Measurements from ENCODE around the gene FUT3. TPM values are rescaled to one million over a fixed set of nuclear protein-coding genes. Genes with fewer than 3 reads are reported as not detected.

Gene FUT3
- total and polyA plus RNA-seq, 2 of the 4 experiments (the other 2 are of a cell fraction), result not detected

- no peak overlapping the region for H3K27ac ChIP-seq (ENCODE audit: insufficient read depth, low read length)
- no peak overlapping the region for H3K4me2 ChIP-seq (ENCODE audit: low read depth, low read length)
- intact Hi-C loops (cut with micrococcal nuclease) (no loop called here), in situ Hi-C loops (cut with MboI; ENCODE audit: low sequenced_read_pairs) (no loop called here), dilution Hi-C loops (cut with HindIII; ENCODE audit: low sequenced_read_pairs, unreplicated experiment) (no loop called here)
- no peak overlapping the region for H2BK15ac ChIP-seq (ENCODE audit: low read depth, low read length)
- H3K14ac ChIP-seq (replicated peaks; ENCODE audit: low read depth, low read length), result no peak overlapping the region
- no peak overlapping the region for H2BK20ac ChIP-seq (ENCODE audit: low read depth, low read length)
- H2AK9ac ChIP-seq (replicated peaks; ENCODE audit: low read depth, low read length, poor library complexity), result no peak overlapping the region
- no peak overlapping the region for H2AK5ac ChIP-seq (ENCODE audit: low read depth, low read length)
- no peaks in the 10 kb centered on the region for H3K36me3 ChIP-seq (ENCODE audit: control insufficient read depth, insufficient read depth, low read length)
- ChIA-PET POLR2A (ENCODE audit: unreplicated experiment) (no interaction called here), CTCF (no interaction called here)
- no peak overlapping the region for H3K4me3 ChIP-seq (ENCODE audit: insufficient read depth, low read depth, low read length)
- no peak overlapping the region for H4K5ac ChIP-seq (ENCODE audit: low read depth, low read length)
- no peak overlapping the region for H3K18ac ChIP-seq (ENCODE audit: low read depth, low read length)
- H2BK120ac ChIP-seq (ENCODE audit: low read depth, low read length), result no peak overlapping the region
- H3K79me1 ChIP-seq (ENCODE audit: low read depth in 1 of 2, low read length in 2 of 2), result no peaks in the 10 kb centered on the region
- WGBS, 2 experiments (ENCODE audit: extremely low coverage in 2 of 2, insufficient read length in 1 of 2), result 67% methylated on average over 12 of the region's 24 CpGs; no CpG with 5 or more reads in 1 of the 2 experiments
- BruUV-seq (replicated peaks), result no TSS peak
- no peak overlapping the region for H4K91ac ChIP-seq (ENCODE audit: insufficient read depth, low read depth, low read length)
- H2BK5ac ChIP-seq (ENCODE audit: low read depth, low read length, poor library complexity, severe bottlenecking), result no peak overlapping the region
- H4K20me1 ChIP-seq (ENCODE audit: insufficient read depth, low read length), result no peaks in the 10 kb centered on the region; the same call in 1 of the 2 replicates
- H3K23ac ChIP-seq (ENCODE audit: low read depth, low read length), result no peak overlapping the region
- no peak overlapping the region for H3K9ac ChIP-seq (ENCODE audit: low read depth, low read length)
- no peak for TF ChIP-seq BHLHE40 (IDR thresholded peaks at IDR 0.05; ENCODE audit: low read depth, low read length)
- no peak for TF ChIP-seq CTCF (conservative IDR thresholded peaks at IDR 0.05; ENCODE audit: low read depth, low read length)
- no peak for TF ChIP-seq ELK1 (IDR thresholded peaks at IDR 0.05; ENCODE audit: borderline replicate concordance, low read depth, low read length)
- TF ChIP-seq RCOR1 (IDR thresholded peaks at IDR 0.05; ENCODE audit: insufficient replicate concordance, low read length), result no peak
- no peak for TF ChIP-seq USF2 (IDR thresholded peaks at IDR 0.05; ENCODE audit: low read depth, low read length)
- TF ChIP-seq SMC3 (IDR thresholded peaks at IDR 0.05; ENCODE audit: low read depth, low read length), result no peak
- TF ChIP-seq POLR2A (IDR thresholded peaks at IDR 0.05; ENCODE audit: low read depth, low read length), result no peak
- no peak for TF ChIP-seq MXI1 (IDR thresholded peaks at IDR 0.05; ENCODE audit: borderline replicate concordance, low read depth, low read length)
- TF ChIP-seq RAD21 (IDR thresholded peaks at IDR 0.05; ENCODE audit: low read length), result no peak
- H3K9me3 ChIP-seq (ENCODE audit: control insufficient read depth, insufficient read depth, low read length), result no peaks in the 10 kb centered on the region
- no peaks in the 10 kb centered on the region for H3K4me1 ChIP-seq (ENCODE audit: control insufficient read depth, insufficient read depth, low read length)
- no peaks in the 10 kb centered on the region for H3K9me1 ChIP-seq (ENCODE audit: insufficient read depth, low read length)
- DNase-seq, result no peak
- peaks cover 13% of the 10 kb centered on the region; the same call in 1 of the 2 replicates for H3K27me3 ChIP-seq (ENCODE audit: control insufficient read depth, insufficient read depth, low read length)
- no peak for ATAC-seq (ENCODE audit: low read depth)
- no peak overlapping the region for H3K4ac ChIP-seq (ENCODE audit: low read depth, low read length)
- H3K56ac ChIP-seq (ENCODE audit: extremely low read depth, insufficient read depth, low read length), result no peak overlapping the region
- H2AFZ ChIP-seq (replicated peaks; ENCODE audit: low read length, poor library complexity), result peak overlapping the region; percentile 32
- no peak overlapping the region for H4K8ac ChIP-seq (ENCODE audit: low read depth in 2 of 2, low read length in 2 of 2)
These were observed 6.5 kb downstream of the FUT3 start for GRCh38 chr19:5844456-5845433.
